Stimulated activated naive CD4-positive, alpha-beta T cell treated with Interleukin-2 at 50 U/mL for 16 hours (primary cell): Measurements from ENCODE around the gene NACAD.
"Not testable (repeated sequence)": the region's sequence is repeated elsewhere in the genome, so short reads cannot be mapped to it uniquely, and the experiment has no call there.

Experiments
- DNase-seq: peaks from one replicate; lab custom pipeline; 2025; lab: John Stamatoyannopoulos, UW

NACAD gene

GRCh38 chr7:45114257-45114656 lies 25.5 kb upstream of the NACAD start:
- not testable (repeated sequence) for DNase-seq

DNA sequence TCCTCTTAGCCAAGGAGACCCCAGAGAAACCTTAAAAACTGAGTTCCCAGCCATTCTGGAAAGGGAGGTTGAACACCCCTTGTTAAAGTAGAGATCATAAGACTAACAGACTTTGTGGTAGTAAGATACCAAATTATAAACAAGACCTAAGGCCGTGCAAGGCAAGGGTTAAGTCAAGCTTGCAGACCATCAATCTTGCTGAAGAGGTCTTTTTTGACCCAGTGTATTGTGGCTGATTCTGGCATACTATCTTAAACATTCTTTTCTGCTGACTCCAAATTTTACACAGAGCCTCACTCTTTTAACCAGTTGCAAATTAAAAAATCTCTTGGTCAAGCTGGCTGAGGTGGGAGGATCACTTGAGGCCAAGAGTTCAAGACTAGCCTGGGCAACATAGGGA lies 23.9 kb upstream of the NACAD start:
- DNase-seq, result no peak

GRCh38 chr7:45111298-45112223 lies 22.8 kb upstream of the NACAD start, which contains the start of gene TBRG4:
TBRG4 (minus strand) TSS chr7:45111697; CDS start chr7:45109237, 2,460 bp downstream.
- DNase-seq, result peak; percentile 94

DNA sequence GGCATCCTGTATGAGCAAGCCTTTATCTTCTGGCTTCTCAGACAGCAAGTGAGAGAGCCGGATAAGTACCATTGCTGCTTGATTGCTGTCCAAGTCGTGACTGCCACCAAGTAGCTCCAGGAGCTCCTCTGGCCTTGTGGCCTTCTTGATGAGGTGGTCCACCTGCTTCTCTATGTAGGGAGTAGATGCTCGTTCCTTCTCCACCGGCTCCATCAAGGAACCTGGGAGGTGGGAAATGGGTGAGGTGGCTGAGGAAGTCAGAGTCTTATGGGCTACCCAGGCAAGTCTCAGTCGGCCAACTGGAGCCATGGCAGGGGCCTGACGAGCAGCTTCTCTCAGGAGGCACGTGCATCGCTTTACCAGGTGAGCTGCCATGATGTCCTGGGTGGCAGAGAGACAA lies 20.1 kb upstream of the NACAD start:
- DNase-seq, result no peak

GRCh38 chr7:45107356-45107755 lies 18.6 kb upstream of the NACAD start:
- DNase-seq, result no peak

GRCh38 chr7:45106820-45107219 lies 18.1 kb upstream of the NACAD start:
- DNase-seq, result no peak

DNA sequence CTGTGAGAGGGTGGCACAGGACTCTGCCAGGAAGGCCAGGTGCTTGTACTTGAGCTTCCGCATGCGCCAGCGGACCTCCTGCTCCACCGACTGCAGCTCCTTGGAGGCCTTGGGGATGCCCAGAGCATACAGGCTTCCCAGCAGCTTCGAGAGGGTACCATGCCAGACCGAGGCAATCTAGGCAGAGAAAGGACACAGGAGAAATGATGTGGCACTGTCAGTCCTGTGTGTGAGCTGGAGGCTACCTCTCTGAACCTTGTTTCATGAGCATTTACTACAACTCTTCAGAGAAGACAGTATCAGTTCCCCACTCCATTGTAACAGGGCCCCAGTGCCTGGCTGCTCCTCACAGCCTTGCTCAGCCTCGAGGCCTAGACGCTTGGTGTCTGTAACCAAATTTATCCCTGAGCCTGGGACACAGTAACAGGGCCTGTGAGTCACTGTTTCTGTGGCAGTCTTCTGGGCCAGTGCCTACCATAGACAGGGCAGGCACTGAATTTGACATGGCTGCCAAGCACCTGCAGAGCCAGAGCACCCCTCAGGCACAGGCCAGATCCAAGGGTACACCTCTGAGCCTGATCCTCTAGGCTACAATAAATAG lies 16.9 kb upstream of the NACAD start:
- no peak for DNase-seq

DNA sequence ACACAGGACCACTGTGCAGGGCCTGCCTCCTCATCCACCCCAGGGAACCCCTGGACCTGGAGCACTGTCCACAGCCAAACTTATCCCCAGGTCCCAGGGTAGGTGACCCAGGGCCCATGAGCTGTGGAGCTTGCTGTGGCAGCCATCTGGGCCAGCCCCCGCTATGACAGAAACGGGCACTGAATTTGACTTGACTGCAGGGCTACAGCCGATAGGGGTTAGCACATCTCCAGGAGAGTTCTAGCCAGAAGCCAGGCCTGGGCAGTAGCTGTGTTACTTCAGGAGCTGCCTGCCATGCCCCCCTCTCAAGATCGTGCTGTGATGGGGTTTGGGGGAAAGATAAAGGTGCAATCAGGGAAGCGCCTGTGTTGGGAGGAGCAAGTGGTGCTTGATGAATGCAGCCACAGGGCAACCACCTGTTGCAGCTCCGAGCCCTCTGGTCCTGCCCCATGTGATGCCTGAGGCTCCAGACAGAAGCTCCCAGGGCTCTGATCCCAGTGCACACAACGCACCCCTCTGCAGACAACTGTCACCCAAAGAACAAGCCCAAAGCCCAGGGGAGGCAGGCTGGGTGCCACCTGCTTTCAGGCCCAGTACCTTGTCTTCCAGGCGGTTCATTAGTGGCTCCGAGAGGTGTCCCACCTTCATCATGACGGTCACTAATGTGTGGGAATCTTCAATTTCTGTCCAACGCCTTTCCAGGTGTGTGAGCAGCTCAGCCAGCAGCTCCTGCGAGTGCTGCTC lies 16.2 kb upstream of the NACAD start:
- DNase-seq, result no peak

DNA sequence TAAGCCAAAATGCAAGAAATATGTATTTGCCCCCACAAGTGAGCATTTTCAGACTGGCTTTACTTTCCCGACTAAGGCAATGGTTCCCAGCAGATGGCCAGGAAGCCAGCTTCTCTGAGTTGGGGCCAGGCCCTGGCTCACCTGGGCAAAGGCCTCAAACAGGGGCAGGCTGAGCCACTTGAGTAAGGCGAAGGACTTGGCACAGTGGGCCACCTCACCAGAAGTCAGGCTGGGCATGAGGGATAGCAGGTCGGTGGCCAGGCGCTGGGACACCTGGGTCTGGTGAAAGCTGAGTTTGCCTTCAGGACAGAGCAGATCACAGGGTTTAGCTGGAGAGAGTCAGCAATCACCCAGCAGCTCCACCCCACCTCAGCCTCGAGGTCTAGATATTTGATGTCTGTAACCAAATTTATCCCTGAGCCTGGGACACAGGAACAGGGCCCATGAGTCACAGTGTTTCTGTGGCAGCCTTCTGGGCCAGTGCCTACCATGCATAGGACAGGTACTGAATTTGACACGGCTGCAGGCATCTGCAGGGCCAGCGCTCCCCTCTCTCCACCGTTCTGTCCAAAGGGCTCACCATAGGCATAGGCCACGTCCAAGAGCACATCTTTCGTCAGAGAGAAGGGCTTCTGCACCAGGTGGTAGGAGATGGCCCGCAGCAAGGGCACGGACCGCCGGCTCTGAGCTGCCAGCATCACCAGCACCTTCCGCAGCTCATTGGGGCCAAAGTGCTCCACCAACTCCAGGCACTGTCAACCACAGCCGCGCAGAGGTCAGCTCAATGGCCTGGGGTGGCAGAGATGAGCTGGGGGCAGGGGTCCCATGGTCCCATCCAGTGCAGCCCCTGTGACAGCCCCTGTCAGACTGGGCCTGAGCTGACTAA lies 15.4 kb upstream of the NACAD start:
- no peak for DNase-seq

- no peak for DNase-seq
Observed at GRCh38 chr7:45102785-45103712, 14.3 kb upstream of the NACAD start.

GRCh38 chr7:45101748-45102147 lies 13.0 kb upstream of the NACAD start:
- DNase-seq, result no peak

DNA sequence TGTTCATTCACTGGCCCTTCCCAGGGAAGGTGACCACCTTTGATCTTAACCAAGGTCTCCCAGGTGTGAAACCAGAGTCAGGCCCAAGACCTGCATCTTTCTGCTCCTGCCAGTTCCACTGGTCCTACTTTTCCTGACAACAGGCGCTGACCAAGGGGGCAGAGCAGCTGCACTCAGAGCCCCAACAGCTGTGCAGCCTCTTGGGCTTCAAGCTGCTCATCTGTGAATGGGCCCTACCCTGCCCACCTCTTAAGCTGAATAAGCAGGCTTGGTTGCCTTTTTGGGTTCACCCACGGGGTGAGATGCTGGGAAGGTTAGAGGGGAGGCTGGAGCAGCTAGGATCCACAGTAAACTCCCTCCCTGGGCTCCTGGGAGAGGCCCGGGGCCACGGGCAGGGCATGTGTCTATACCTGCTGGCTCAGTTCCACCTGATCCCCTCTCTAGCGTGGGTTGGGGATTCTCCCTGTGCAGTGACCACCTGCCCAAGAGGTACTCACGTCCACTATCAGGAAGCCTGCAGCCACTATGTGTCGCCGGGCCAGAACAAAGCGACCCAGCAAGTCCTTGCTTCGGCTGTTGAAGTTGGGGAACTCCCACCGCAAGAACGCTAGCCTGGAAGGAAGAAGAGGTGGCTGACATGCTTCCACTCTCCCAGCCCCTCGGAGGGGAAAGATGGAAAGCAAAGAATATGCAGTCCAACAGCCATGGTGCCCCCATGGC lies 12.2 kb upstream of the NACAD start:
- DNase-seq, result no peak

- no peak for DNase-seq
Observed at GRCh38 chr7:45099891-45100760, 11.4 kb upstream of the NACAD start.

GRCh38 chr7:45098983-45099839 lies 10.4 kb upstream of the NACAD start:
- no peak for DNase-seq

DNA sequence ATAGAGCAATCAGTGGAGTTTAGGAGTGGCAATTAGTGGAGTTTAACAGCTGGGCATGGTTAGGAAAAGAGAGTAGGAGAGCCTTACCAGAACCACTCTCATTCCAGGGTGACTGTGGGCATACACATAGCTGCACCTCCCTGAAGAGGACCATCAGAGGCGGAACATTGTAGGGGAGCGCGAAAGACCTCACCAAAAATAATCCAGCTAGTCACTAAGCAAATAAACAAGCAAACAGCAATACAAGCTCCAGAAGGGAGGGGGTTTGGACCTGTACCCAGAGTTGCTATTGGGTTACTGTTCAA lies 4.1 kb upstream of the NACAD start:
- no peak for DNase-seq

GRCh38 chr7:45092100-45092930 lies 3.5 kb upstream of the NACAD start:
- no peak for DNase-seq

GRCh38 chr7:45089341-45089891 lies 647 bp upstream of the NACAD start:
- peak; percentile 47 for DNase-seq
